Neuron (in vitro differentiated cells): ENCODE data around the gene IGDCC3.

ENCODE experiments used
- H2AFZ ChIP-seq: one replicate; pipeline ENCODE4 v1.6.1; 2013; ENCODE audit warnings: low read depth, mild to moderate bottlenecking, inconsistent platforms, low read length, moderate library complexity
- H3K27me3 ChIP-seq: one replicate; pipeline ENCODE4 v1.6.1; 2013; ENCODE audit warnings: low read length; ENCODE audit not compliant: insufficient read depth
- H3K36me3 ChIP-seq: one replicate; pipeline ENCODE4 v1.6.1; 2013; ENCODE audit warnings: low read length; ENCODE audit not compliant: insufficient read depth
- H3K4me1 ChIP-seq: one replicate; pipeline ENCODE4 v1.6.1; 2013; ENCODE audit warnings: low read length; ENCODE audit not compliant: insufficient read depth
- H3K4me3 ChIP-seq: 2 replicates; pipeline ENCODE4 v1.5.1; 2013; ENCODE audit warnings: mild to moderate bottlenecking, low read length, moderate library complexity
- H3K9me3 ChIP-seq: one replicate; pipeline ENCODE4 v1.6.1; 2013; ENCODE audit warnings: low read length

The IGDCC3 gene

DNA sequence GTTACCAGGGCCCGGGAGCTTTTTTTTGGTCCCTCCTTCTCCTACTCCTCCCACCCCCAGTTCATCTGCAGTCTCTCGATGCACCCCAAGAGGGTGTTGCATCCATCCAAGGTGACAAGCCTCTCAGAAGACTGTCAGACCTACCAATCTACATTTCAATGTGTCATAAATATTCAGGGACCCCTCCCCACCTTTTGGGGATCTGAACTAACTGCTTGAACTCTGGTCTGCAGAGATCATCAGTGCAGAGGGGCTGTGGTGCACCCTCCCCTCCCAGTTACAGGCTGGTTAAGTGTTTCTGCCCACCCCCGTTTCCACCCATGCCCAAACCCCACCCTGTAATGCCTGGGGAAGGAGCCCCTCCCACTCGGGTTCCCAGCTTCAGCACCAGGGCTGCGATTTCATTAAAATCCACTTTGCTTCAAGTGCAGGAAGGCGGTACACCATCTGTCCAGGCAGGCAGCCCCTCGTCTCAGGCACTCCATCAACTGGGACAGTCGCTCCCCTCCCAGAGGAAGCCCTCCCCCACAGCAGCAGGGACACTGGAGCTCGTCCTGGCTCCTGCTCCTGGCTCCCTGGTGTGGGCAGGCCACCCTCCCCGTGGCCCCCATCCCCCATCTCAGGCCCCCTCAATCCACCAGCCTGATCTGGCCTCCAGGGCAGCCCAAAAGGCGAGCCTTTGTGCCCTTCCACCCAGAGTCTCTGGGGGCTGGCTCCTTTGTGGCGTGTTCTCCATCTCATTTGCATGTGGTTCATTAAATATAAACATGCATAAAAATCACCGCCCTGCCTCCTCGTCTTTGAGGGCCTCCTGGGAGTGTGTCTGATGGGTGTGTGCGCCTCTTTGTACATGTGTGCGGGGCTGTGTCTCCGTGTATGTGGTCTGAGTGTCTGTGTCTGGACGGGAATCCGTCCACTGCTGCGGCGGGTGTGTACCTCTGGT lies 41.0 kb downstream of the IGDCC3 start:
- Histone ChIP-seq H3K4me3 (no peak overlapping the region), H3K27me3 (no peaks in the 10 kb centered on the region), H3K4me1 (peaks cover 73% of the 10 kb centered on the region), H3K9me3 (no peaks in the 10 kb centered on the region), H2AFZ (no peak overlapping the region), H3K36me3 (peaks cover 20% of the 10 kb centered on the region)

DNA sequence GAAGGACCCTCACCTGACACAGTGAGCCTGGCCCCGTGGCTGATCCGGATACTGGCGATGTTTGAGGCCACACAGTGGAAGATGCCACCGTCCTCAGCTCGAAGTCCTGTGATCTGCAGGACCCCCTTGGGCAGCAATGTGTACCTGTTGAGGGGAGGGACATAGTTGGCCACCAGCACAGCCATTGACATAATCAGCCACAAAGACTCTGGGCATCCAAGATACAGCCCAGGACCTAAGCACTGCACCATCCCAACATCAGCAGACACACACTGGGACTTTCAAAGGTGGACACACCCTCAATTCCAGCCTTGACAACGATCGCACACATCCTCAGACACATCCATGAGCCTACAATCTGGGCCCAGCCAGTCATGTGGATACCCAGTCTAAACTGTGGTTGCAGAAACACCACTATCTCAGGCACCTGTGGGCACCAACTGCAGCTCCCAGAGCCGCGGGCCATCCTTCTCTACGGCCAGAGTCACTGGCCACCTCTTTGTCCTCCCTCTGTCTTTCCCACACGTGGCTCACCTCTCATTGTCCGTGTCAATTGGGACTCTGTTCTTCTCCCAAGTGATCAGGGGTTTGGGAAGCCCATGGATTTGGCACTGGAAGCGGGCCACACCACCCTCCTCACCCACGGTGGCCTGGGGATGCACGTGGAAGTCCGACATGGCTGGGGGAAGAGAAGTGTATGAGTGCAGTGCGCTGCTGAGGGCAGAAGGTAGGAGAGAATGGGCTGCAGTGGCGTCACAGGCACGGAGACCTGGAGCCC lies 42.3 kb downstream of the IGDCC3 start:
- Histone ChIP-seq H3K4me1 (peaks cover 72% of the 10 kb centered on the region), H3K4me3 (no peak overlapping the region), H3K27me3 (no peaks in the 10 kb centered on the region)

DNA sequence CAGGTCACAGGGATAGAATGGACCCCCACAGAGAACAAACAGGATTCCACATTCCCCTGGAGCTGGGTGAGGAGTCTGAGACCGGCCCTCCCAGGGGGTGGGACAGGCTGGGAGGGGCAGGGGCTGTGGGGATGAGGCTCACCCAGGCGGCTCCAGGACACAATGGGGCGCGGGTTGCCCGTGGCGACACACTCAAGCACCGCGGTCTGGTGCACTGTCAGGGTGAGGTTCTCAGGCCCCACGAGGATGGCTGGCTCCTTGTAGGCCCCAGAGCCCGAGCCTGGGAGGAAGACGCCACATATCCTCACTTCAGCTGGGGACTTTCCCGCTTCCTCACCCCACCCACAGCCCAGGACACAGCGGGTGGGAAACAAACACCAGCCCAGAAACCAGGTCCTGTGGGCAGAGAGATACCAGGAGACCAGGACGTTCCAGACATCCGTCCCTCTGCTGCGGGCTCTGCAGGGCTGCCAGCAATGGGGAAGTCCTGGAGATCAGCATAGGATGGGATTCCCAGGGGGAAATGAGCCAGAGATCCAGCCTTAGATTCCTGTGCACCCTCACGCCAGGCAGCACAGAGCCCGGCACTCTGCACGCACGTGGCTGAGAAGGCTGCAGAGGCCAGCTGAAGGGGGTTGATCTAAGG lies 43.1 kb downstream of the IGDCC3 start:
- H3K4me1 ChIP-seq = peaks cover 65% of the 10 kb centered on the region
- H3K9me3 ChIP-seq = no peaks in the 10 kb centered on the region
- no peaks in the 10 kb centered on the region for H3K27me3 ChIP-seq

More for the DNA sequence above, 42.3 kb downstream of the IGDCC3 start:
- H3K36me3 ChIP-seq = peaks cover 30% of the 10 kb centered on the region
- H3K9me3 ChIP-seq = no peaks in the 10 kb centered on the region
- H2AFZ ChIP-seq = no peak overlapping the region

DNA sequence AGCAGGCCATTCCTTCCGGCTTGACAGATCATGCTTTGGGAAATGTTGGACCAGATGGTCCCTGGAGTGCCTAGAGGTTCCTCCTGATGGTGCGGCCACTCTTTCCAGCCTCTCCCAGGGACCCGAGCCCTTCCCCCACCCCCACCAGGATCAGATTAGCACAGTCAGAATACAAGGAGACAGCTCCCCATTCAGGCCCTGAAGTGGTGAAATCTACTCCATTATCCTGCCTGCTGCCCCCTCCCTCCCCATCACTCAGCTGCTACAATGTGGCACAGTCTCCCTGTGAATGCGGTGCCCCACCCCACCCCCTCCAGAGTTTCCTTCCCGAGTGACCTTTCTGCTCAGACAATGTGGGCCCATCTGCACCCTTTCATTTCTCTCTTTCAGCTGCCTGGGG lies 43.9 kb downstream of the IGDCC3 start:
- H3K4me1 ChIP-seq = peaks cover 63% of the 10 kb centered on the region

More for the DNA sequence above, 43.1 kb downstream of the IGDCC3 start:
- Histone ChIP-seq H3K36me3 (peaks cover 35% of the 10 kb centered on the region), H2AFZ (no peak overlapping the region), H3K4me3 (no peak overlapping the region)

DNA sequence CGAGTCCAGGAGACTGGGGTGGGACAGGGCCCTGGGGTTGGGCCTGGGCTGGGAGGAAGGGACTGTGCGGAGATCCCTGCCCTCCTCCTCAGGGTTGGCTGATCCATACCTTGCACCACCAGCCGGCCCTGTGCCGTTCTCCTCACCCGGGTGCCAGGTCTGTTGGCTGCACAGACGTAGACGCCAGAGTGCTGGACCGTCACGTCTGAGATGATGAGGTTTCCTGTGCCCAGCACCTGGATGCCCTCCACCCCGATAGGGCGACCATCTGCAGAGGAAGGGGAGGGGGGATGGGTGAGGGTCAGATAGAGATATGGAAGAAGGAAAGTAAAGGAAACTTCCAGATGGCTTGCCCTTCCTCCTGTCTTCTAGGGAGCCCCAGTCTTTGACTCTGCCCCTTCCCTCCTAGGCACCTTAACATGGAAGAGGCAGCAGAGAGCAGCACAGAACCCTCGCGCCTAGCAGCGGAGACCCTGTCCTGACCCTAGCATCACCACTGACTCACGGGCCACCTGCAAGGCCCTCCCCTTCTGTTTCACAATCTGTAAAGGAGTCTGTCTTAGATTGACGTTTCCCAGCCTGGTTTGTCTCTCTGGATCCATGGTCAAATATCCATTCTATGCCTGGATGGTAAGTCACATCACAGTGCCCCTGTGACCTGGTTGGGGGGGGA lies 44.5 kb downstream of the IGDCC3 start:
- Histone ChIP-seq H3K36me3 (peaks cover 49% of the 10 kb centered on the region), H3K27me3 (no peaks in the 10 kb centered on the region), H3K4me3 (no peak overlapping the region), H3K9me3 (no peaks in the 10 kb centered on the region), H3K4me1 (peaks cover 58% of the 10 kb centered on the region), H2AFZ (no peak overlapping the region)

More for the DNA sequence above, 43.9 kb downstream of the IGDCC3 start:
- no peak overlapping the region for H3K4me3 ChIP-seq
- H3K36me3 ChIP-seq = peaks cover 44% of the 10 kb centered on the region
- H2AFZ ChIP-seq = no peak overlapping the region
- no peaks in the 10 kb centered on the region for H3K27me3 ChIP-seq
- no peaks in the 10 kb centered on the region for H3K9me3 ChIP-seq

DNA sequence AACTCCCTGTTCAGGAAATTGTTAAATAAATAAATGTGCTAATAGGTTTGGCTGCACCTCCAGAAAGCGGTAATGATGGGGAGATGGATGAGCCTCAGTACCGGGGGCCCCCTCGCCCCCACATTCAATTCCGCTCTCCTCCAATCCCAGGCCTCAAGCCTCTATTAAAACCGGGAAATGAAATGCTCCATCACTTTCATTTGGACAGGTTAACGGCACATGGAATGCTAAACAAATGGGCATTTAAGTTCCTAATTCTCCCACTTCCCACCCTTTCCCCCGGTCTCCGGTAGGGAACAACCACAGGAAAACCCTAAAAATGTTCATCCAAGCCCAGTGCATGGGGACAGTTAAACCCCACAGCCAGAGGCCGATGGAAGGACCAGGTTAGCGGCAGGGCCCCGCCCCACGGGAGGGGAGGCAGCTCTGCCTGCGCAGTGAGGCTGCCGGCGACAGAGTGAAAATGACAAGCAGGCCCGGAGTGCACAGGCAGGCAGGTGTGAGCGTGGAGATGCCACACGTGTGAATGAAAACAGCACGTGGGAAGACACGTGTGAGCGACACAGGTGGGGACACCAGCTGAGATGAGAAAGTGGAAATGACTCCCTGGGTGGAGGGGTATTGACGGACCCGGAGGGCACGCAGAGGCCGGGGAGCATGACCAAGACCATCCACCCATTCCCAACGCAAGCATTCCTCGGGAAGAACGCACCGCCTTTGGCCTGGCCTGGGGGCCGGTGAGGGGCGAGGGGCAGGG lies 45.2 kb downstream of the IGDCC3 start:
- Histone ChIP-seq H3K27me3 (no peaks in the 10 kb centered on the region), H3K36me3 (peaks cover 57% of the 10 kb centered on the region)

DNA sequence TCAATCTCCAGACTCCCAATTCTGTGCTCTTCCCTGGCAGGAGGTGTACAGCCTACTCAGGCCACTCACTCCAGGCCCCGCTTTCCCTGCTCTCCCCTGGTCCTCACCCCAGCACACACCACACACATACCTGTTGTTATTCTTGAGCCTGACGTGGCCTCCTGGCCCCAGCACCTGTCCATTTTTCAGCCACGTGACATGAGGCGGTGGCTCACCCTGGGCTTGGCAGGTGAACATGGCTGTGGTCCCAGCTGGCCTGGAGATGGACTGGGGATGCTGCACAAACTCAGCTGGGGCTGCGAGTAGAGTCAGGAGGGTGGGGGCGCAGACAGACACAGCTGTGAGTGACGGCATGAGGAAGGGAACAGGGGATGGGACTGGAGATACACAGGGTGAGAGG lies 46.0 kb downstream of the IGDCC3 start:
- H3K9me3 ChIP-seq = no peaks in the 10 kb centered on the region
- no peak overlapping the region for H2AFZ ChIP-seq
- H3K36me3 ChIP-seq = peaks cover 63% of the 10 kb centered on the region
- peaks cover 43% of the 10 kb centered on the region for H3K4me1 ChIP-seq
- no peaks in the 10 kb centered on the region for H3K27me3 ChIP-seq
- no peak overlapping the region for H3K4me3 ChIP-seq

More for the DNA sequence above, 45.2 kb downstream of the IGDCC3 start:
- Histone ChIP-seq H2AFZ (no peak overlapping the region), H3K4me1 (peaks cover 51% of the 10 kb centered on the region), H3K9me3 (no peaks in the 10 kb centered on the region), H3K4me3 (no peak overlapping the region)

DNA sequence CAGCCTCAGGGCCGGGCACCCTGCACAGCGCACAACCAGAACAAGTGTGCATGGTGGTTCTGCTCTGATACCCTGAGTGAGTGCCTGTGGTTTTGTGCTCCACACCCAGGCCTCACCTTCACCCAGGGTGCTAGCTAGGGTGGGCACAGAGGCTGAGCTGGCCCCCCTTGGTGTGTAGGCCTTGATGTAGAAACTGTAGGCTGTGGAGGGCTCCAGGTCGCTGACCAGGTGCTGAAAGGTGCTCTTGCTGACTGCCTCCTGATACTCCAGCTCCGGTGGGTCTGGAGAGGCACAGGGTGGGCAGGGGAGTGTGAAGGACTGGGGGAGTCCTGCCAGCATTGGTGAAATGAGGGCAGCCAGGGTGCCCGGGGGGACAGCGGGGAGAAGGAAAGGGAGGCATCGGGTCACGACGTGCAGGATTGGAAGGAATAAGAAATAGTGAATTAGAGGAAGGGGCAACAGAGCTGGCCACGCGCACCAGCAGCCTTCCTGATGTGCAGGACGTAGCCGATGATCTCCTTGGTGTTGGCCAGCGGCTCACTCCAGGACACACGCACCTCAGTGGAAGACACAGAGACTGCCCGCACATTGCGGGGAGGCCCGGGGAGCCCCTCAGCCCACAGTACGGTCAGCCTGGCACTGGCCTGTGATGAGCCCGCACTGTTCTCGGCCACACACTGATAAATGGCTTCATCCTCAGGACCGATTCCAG lies 46.7 kb downstream of the IGDCC3 start:
- H2AFZ ChIP-seq = no peak overlapping the region
- H3K9me3 ChIP-seq = no peaks in the 10 kb centered on the region
- H3K4me3 ChIP-seq = no peak overlapping the region
- H3K27me3 ChIP-seq = no peaks in the 10 kb centered on the region
- H3K4me1 ChIP-seq = peaks cover 36% of the 10 kb centered on the region
- peaks cover 65% of the 10 kb centered on the region for H3K36me3 ChIP-seq

DNA sequence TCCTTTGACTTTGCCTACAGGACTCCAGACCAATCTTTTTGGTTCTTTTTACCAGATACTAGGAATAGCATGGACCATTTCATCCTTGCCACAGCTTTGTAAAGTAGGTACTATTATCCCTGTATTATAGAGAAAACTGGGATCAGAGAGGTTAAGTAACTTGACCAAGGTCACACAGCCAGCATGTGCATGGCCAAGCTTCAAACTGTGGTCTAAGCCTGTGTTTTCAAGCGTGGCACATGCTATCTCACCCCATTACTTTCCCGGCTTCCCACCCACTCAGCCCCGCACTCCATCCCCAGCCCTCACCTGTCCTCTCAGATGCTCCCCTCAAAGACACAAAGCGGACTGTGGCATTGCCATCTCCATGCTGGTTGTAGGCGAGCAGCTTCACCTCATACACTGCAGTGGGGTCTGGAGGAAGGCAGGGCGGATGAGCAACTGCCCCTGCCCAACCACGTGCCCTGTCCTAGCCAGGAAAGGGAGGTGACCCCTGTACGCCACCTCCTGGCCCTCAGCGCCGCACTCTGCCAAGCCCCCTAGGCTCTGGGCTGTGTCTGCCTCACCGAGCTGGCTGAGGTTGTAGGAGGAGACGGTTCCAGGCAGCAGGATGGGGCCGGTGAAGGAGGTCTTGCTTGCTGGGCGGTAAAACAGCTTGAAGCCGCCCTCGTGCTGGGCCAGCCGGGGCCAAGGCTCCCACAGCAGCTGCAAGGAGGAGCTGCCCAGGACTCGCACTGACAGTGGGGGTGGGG lies 47.6 kb downstream of the IGDCC3 start:
- Histone ChIP-seq H3K4me3 (no peak overlapping the region), H2AFZ (no peak overlapping the region), H3K36me3 (peaks cover 65% of the 10 kb centered on the region), H3K9me3 (no peaks in the 10 kb centered on the region), H3K4me1 (peaks cover 26% of the 10 kb centered on the region), H3K27me3 (no peaks in the 10 kb centered on the region)

DNA sequence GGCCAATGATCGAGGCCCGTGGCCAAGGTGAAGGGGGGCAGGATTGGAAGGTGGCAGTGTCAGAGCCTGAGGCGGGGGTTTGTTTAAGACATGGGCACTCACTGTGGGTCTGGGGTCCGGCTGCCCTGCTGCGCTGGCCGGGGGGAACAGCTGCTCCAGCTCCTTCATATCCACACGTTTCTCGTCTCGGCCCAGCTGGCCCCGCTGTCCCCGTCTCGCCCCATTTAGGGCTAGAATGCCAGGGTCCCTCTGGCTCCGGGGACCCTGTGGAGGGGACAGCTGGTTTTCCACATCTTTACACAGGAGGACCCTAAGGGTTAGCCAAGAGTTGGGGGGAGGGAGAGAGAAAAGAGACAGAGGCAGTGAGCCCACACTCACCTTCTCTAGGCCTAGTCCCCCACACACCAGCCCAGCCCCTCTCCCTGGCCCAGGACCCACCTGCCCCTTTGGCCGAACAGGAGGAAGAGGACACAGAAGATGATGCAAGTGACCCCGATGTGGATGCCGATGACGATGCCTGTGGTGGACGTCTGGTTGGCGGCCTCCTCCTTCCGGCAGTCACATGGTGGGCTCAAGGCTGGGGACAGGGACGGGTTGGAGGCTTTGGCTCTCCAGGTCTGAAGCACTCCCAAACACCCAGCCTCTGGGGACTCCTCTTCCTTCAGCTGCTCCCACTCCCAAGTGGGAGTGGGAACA lies 48.4 kb downstream of the IGDCC3 start:
- H2AFZ ChIP-seq = no peak overlapping the region
- H3K27me3 ChIP-seq = no peaks in the 10 kb centered on the region
- no peak overlapping the region for H3K4me3 ChIP-seq
- peaks cover 65% of the 10 kb centered on the region for H3K36me3 ChIP-seq
- no peaks in the 10 kb centered on the region for H3K9me3 ChIP-seq
- H3K4me1 ChIP-seq = peaks cover 19% of the 10 kb centered on the region
